IMR-90 (cell line): ENCODE data around the gene C19orf25. TPM values are rescaled to one million over a fixed set of nuclear protein-coding genes. Genes with fewer than 3 reads are reported as not detected.

ENCODE experiments used
- ATAC-seq: fragments of 200-7000 bp; cut with Tn5 transposase; 2 replicates; pipeline ENCODE4 v1.9.1; 2020; ENCODE audit warnings: low read depth, mild to moderate bottlenecking, moderate library complexity
- BruUV-seq: library from RNA; stranded (reverse); fragments of 400-500 nt; replicated peaks from 2 replicates; lab custom pipeline; 2021; lab: Mats Ljungman, UMichigan
- CTCF ChIA-PET: fragments of 300-600 bp; formaldehyde crosslinking; extraction: SDS; loops from one replicate; lab custom pipeline; 2021; ENCODE audit warnings: antibody characterized with exemption; lab: Yijun Ruan, JAX
- POLR2A ChIA-PET: fragments of 300-600 bp; sonication (Branson Sonifier 250); formaldehyde crosslinking; loops from one replicate; lab custom pipeline; 2022; ENCODE audit warnings: antibody characterized with exemption; ENCODE audit not compliant: unreplicated experiment; lab: Charles Lee
- DNase-seq: peaks from one replicate; pipeline ENCODE4 v3.0.0; 2013
- H2AFZ ChIP-seq: replicated peaks from 2 replicates; pipeline ENCODE3; 2013; ENCODE audit warnings: low read length, mild to moderate bottlenecking; ENCODE audit not compliant: poor library complexity
- H2AK5ac ChIP-seq: 2 replicates; pipeline ENCODE4 v1.6.1; 2013; ENCODE audit warnings: low read depth, low read length, inconsistent platforms
- H2AK9ac ChIP-seq: replicated peaks from 2 replicates; pipeline ENCODE3; 2013; ENCODE audit warnings: mild to moderate bottlenecking, low read depth, low read length, moderate library complexity; ENCODE audit not compliant: poor library complexity
- H2BK120ac ChIP-seq: 2 replicates; pipeline ENCODE4 v1.6.1; 2013; ENCODE audit warnings: low read depth, low read length, inconsistent platforms
- H2BK15ac ChIP-seq: 3 replicates; pipeline ENCODE4 v1.6.1; 2013; ENCODE audit warnings: low read depth, low read length, inconsistent platforms
- H2BK20ac ChIP-seq: 2 replicates; pipeline ENCODE4 v1.6.1; 2013; ENCODE audit warnings: low read depth, mild to moderate bottlenecking, inconsistent platforms, low read length, moderate library complexity
- H2BK5ac ChIP-seq: 2 replicates; pipeline ENCODE4 v1.6.1; 2013; ENCODE audit warnings: mild to moderate bottlenecking, low read depth, low read length, inconsistent platforms; ENCODE audit not compliant: poor library complexity, severe bottlenecking
- H3K14ac ChIP-seq: replicated peaks from 2 replicates; pipeline ENCODE4 v1.6.1; 2013; ENCODE audit warnings: low read depth, low read length, inconsistent platforms
- H3K18ac ChIP-seq: 2 replicates; pipeline ENCODE4 v1.6.1; 2013; ENCODE audit warnings: low read depth, low read length, control low read depth
- H3K23ac ChIP-seq: 2 replicates; pipeline ENCODE4 v1.6.1; 2013; ENCODE audit warnings: low read depth, low read length, inconsistent platforms
- H3K27ac ChIP-seq: 2 replicates; pipeline ENCODE4 v1.5.1; 2013; ENCODE audit warnings: mild to moderate bottlenecking, control low read depth, low read length; ENCODE audit not compliant: insufficient read depth
- H3K27me3 ChIP-seq: 2 replicates; pipeline ENCODE4 v1.6.1; 2013; ENCODE audit warnings: low read length; ENCODE audit not compliant: control insufficient read depth, insufficient read depth
- H3K36me3 ChIP-seq: 2 replicates; pipeline ENCODE4 v1.6.1; 2013; ENCODE audit warnings: low read length, mixed read lengths; ENCODE audit not compliant: control insufficient read depth, insufficient read depth
- H3K4ac ChIP-seq: 2 replicates; pipeline ENCODE4 v1.6.1; 2013; ENCODE audit warnings: low read depth, low read length, inconsistent platforms
- H3K4me1 ChIP-seq: 2 replicates; pipeline ENCODE4 v1.6.1; 2013; ENCODE audit warnings: low read length, mixed read lengths; ENCODE audit not compliant: control insufficient read depth, insufficient read depth
- H3K4me2 ChIP-seq: 2 replicates; pipeline ENCODE4 v1.6.1; 2013; ENCODE audit warnings: low read depth, mild to moderate bottlenecking, control low read depth, low read length, moderate library complexity
- H3K4me3 ChIP-seq: 2 replicates; pipeline ENCODE4 v1.5.1; 2013; ENCODE audit warnings: low read depth, mild to moderate bottlenecking, control low read depth, low read length, moderate library complexity; ENCODE audit not compliant: insufficient read depth
- H3K56ac ChIP-seq: 2 replicates; pipeline ENCODE4 v1.6.1; 2013; ENCODE audit warnings: low read length, inconsistent platforms; ENCODE audit not compliant: insufficient read depth; ENCODE audit errors: extremely low read depth
- H3K79me1 ChIP-seq, 2 experiments: 2 replicates each; pipeline ENCODE4 v1.6.1; 2013; ENCODE audit warnings: low read length in 2 of 2, inconsistent platforms in 1 of 2, low read depth in 1 of 2
- H3K9ac ChIP-seq: 2 replicates; pipeline ENCODE4 v1.6.1; 2013; ENCODE audit warnings: low read depth, low read length, control low read depth
- H3K9me1 ChIP-seq: 2 replicates; pipeline ENCODE4 v1.6.1; 2013; ENCODE audit warnings: low read length, inconsistent platforms; ENCODE audit not compliant: insufficient read depth
- H3K9me3 ChIP-seq: 2 replicates; pipeline ENCODE4 v1.6.1; 2013; ENCODE audit warnings: low read length; ENCODE audit not compliant: control insufficient read depth, insufficient read depth
- H4K20me1 ChIP-seq: 2 replicates; pipeline ENCODE4 v1.6.1; 2013; ENCODE audit warnings: low read length, inconsistent platforms; ENCODE audit not compliant: insufficient read depth
- H4K5ac ChIP-seq: 2 replicates; pipeline ENCODE4 v1.6.1; 2013; ENCODE audit warnings: mild to moderate bottlenecking, low read depth, low read length, control low read depth
- H4K8ac ChIP-seq, 2 experiments: 2 replicates each; pipeline ENCODE4 v1.6.1; 2013; ENCODE audit warnings: low read depth in 2 of 2, low read length in 2 of 2, control low read depth in 1 of 2, inconsistent platforms in 1 of 2
- H4K91ac ChIP-seq: 2 replicates; pipeline ENCODE4 v1.6.1; 2013; ENCODE audit warnings: low read depth, low read length, inconsistent platforms; ENCODE audit not compliant: insufficient read depth
- BHLHE40 ChIP-seq: fragments of 150-350 bp; IDR thresholded peaks from 2 replicates; pipeline ENCODE4 v1.6.1; 2016; ENCODE audit warnings: mild to moderate bottlenecking, low read depth, low read length
- CEBPB ChIP-seq: IDR thresholded peaks from 2 replicates; pipeline ENCODE4 v1.6.1; 2012; ENCODE audit warnings: low read depth, low read length, improper control_type of control experiment
- ELK1 ChIP-seq: fragments of 150-350 bp; IDR thresholded peaks from 2 replicates; pipeline ENCODE4 v1.6.1; 2016; ENCODE audit warnings: low read depth, mild to moderate bottlenecking, low read length, moderate library complexity, borderline replicate concordance
- RCOR1 ChIP-seq: IDR thresholded peaks from 2 replicates; pipeline ENCODE4 v1.6.1; 2012; ENCODE audit warnings: mild to moderate bottlenecking, low read length, improper control_type of control experiment; ENCODE audit not compliant: insufficient replicate concordance
- WGBS, 2 experiments: methylation state at CpG; one replicate each; pipeline versions ENCODE4 v1.1.5 to v1.1.7; 2013; ENCODE audit warnings: missing lambda C conversion rate in 2 of 2; ENCODE audit not compliant: insufficient read length in 1 of 2; ENCODE audit errors: extremely low coverage in 2 of 2; 5-methylcytosine and 5-hydroxymethylcytosine counted together
- dilution Hi-C: fragments of 300-500 bp; cut with HindIII; formaldehyde crosslinking; loops from one replicate; pipeline ENCODE4 v1.14.3; 2018; ENCODE audit warnings: low sequenced_read_pairs; ENCODE audit not compliant: unreplicated experiment
- in situ Hi-C: fragments of 300-500 bp; cut with MboI; formaldehyde crosslinking; loops from 3 replicates; pipeline ENCODE4 v1.14.3; 2019; ENCODE audit warnings: low sequenced_read_pairs, inconsistent platforms, mixed read lengths
- intact Hi-C: fragments of 100-400 bp; cut with micrococcal nuclease; formaldehyde crosslinking; loops from 2 replicates; pipeline ENCODE4 v1.10.0; 2022
- polyA plus RNA-seq, 3 experiments: library from polyadenylated mRNA; depleted of rRNA; stranded (reverse); fragments of >200 nt; gene quantifications; 2 replicates each; pipeline ENCODE4 v1.2.3, GENCODE V29; 2012; ENCODE audit warnings: low replicate concordance in 1 of 3
- total RNA-seq: library from RNA; depleted of rRNA; stranded (reverse); fragments of >200 nt; gene quantifications from 2 replicates; pipeline ENCODE4 v1.2.3, GENCODE V29; 2012

Gene C19orf25
- total and polyA plus RNA-seq, 2 of the 4 experiments (the other 2 are of a cell fraction) = 10.4 to 34.9 TPM

GRCh38 chr19:1449467-1450442, 29.3 kb downstream of the C19orf25 start, which contains the start of gene APC2:
APC2 (plus strand) TSS chr19:1450121; CDS start chr19:1453002, 2,881 bp downstream.
- BruUV-seq = no TSS peak
- Histone ChIP-seq H3K14ac (no peak within 1 kb of the TSS), H3K9me1 (no peaks in the 10 kb centered on the region), H4K20me1 (peaks cover 45% of the 10 kb centered on the region), H3K4me2 (peak within 1 kb of the TSS; percentile 52), H3K18ac (no peak within 1 kb of the TSS), H3K4ac (no peak within 1 kb of the TSS; the same call in 1 of the 2 replicates), H3K27me3 (peaks cover 70% of the 10 kb centered on the region), H2AFZ (peak within 1 kb of the TSS; percentile 86), H3K79me1 (0 out of 4 replicates have a peak, but pooled peaks cover 0 to 3% of the 10 kb centered on the region in 2 experiments), H3K23ac (no peak within 1 kb of the TSS), H2BK15ac (no peak within 1 kb of the TSS), H3K9me3 (no peaks in the 10 kb centered on the region), H2BK120ac (no peak within 1 kb of the TSS), H4K91ac (no peak within 1 kb of the TSS), H3K56ac (no peak within 1 kb of the TSS), H2AK5ac (no peak within 1 kb of the TSS), H2BK20ac (no peak within 1 kb of the TSS), H3K9ac (no peak within 1 kb of the TSS), H3K27ac (no peak within 1 kb of the TSS), H2AK9ac (peak within 1 kb of the TSS; percentile 44), H4K5ac (no peak within 1 kb of the TSS), H3K4me1 (peaks cover 5% of the 10 kb centered on the region; the same call in 1 of the 2 replicates), H3K4me3 (0 out of 2 replicates have a peak within 1 kb of the TSS, but pooled peaks have one; percentile 15), H4K8ac (peak within 1 kb of the TSS in 1 of 2 experiments; percentile 15; a peak in 1 of 4 replicates), H2BK5ac (no peak within 1 kb of the TSS), H3K36me3 (no peaks in the 10 kb centered on the region)
- intact Hi-C loops = no loop called here
- no peak for TF ChIP-seq RCOR1
- no peak for TF ChIP-seq ELK1
- TF ChIP-seq CEBPB = 0 out of 2 replicates have a peak, but pooled peaks have one; percentile 23
- no peak for TF ChIP-seq BHLHE40
- in situ Hi-C loops = no loop called here
- 4% methylated on average over 9 of the region's 74 CpGs; no CpG with 5 or more reads in 1 of the 2 experiments for WGBS, 2 experiments
- peak; percentile 44 for DNase-seq
- dilution Hi-C loops = no loop called here
- ChIA-PET POLR2A (no interaction called here), CTCF (no interaction called here)
- ATAC-seq = peak; percentile 61
